ENCODE results near the gene NTNG2. TPM values are rescaled to one million over a fixed set of nuclear protein-coding genes. Genes with fewer than 3 reads are reported as not detected.

NTNG2 gene
- total and polyA plus RNA-seq, 8 donors = 0.27 to 4.6 (median 1.0) TPM

GRCh38 chr9:132163876-132164603, 2.2 kb downstream of the NTNG2 start:
- ATAC-seq (no peak), DNase-seq (peak in 1 of 4 donors; percentile 77)
- H3K27me3 ChIP-seq = peaks cover 59 to 98% of the 10 kb centered on the region in 2 donors
- H3K9me3 ChIP-seq = no peaks in the 10 kb centered on the region
- H3K36me3 ChIP-seq = no peaks in the 10 kb centered on the region
- intact Hi-C loops (cut with DNase I) = loop anchor here in 1 of 2 donors (10.0 kb wide), 2 partner anchors 59 to 71 kb away; no protein-coding TSS in a partner anchor
- H3K4me3 ChIP-seq = no peak overlapping the region
- no peak overlapping the region for H3K27ac ChIP-seq
- H3K4me1 ChIP-seq = peaks cover 11 to 39% of the 10 kb centered on the region in 2 donors
- no peak for TF ChIP-seq CTCF (IDR thresholded peaks at IDR 0.05)

- DNase-seq (peak in 3 of 4 donors; percentile 46 to 68 (median 51)), ATAC-seq (no peak)
- peaks cover 11 to 39% of the 10 kb centered on the region in 2 donors for H3K4me1 ChIP-seq
- intact Hi-C loops (cut with DNase I) = loop anchor here in 1 of 2 donors (10.0 kb wide), 2 partner anchors 60 to 70 kb away; no protein-coding TSS in a partner anchor
- H3K27me3 ChIP-seq = peaks cover 59 to 98% of the 10 kb centered on the region in 2 donors
- H3K27ac ChIP-seq = no peak overlapping the region
- no peak overlapping the region for H3K4me3 ChIP-seq
- H3K36me3 ChIP-seq = no peaks in the 10 kb centered on the region
- no peak for TF ChIP-seq CTCF (IDR thresholded peaks at IDR 0.05)
- H3K9me3 ChIP-seq = no peaks in the 10 kb centered on the region
Measured at GRCh38 chr9:132164604-132165362, 2.9 kb downstream of the NTNG2 start.

- Histone ChIP-seq H3K36me3 (no peaks in the 10 kb centered on the region), H3K9me3 (no peaks in the 10 kb centered on the region), H3K27ac (no peak overlapping the region), H3K4me1 (peaks cover 11 to 28% of the 10 kb centered on the region in 2 donors), H3K4me3 (no peak overlapping the region), H3K27me3 (peaks cover 44 to 94% of the 10 kb centered on the region in 2 donors)
- ATAC-seq (no peak), DNase-seq (peak in 1 of 4 donors; percentile 78)
- TF ChIP-seq CTCF (IDR thresholded peaks at IDR 0.05) = peak in 1 of 2 donors; percentile 18
- intact Hi-C loops (cut with DNase I) = loop anchor here in 1 of 2 donors (10.0 kb wide), 2 partner anchors 62 to 68 kb away; no protein-coding TSS in a partner anchor
Measured at GRCh38 chr9:132166599-132166998, 4.7 kb downstream of the NTNG2 start.

- peaks cover 44 to 90% of the 10 kb centered on the region in 2 donors for H3K27me3 ChIP-seq
- TF ChIP-seq CTCF (IDR thresholded peaks at IDR 0.05) = no peak
- no peak overlapping the region for H3K27ac ChIP-seq
- no peak overlapping the region for H3K4me3 ChIP-seq
- H3K9me3 ChIP-seq = no peaks in the 10 kb centered on the region
- DNase-seq = peak in 1 of 4 donors; percentile 8
- ATAC-seq = no peak
- intact Hi-C loops (cut with DNase I) = loop anchor here in 1 of 2 donors (10.0 kb wide), 2 partner anchors 62 to 68 kb away; no protein-coding TSS in a partner anchor
- peaks cover 11 to 26% of the 10 kb centered on the region in 2 donors for H3K4me1 ChIP-seq
- no peaks in the 10 kb centered on the region for H3K36me3 ChIP-seq
Measured at GRCh38 chr9:132167192-132167591, 5.3 kb downstream of the NTNG2 start.
